ENCODE data around the gene RNF207. TPM values are rescaled to one million over a fixed set of nuclear protein-coding genes. Genes with fewer than 3 reads are reported as not detected.

The RNF207 gene
- total and polyA plus RNA-seq, 2 of the 8 experiments (the other 6 are each of a cell fraction or from before 2014, with no cell fraction given): 3.9 to 5.4 TPM

GRCh38 chr1:6168947-6169586, 36.9 kb upstream of the RNF207 start:
- no peak overlapping the region for H3K4me3 ChIP-seq (ENCODE audit: extremely low read depth in 1 of 4, insufficient read depth in 2 of 4, low read depth in 3 of 4, low read length in 4 of 4)
- H4K5ac ChIP-seq (ENCODE audit: insufficient read length, low read depth, low read length): no peak overlapping the region
- H3K23me2 ChIP-seq (ENCODE audit: low read depth, low read length): no peaks in the 10 kb centered on the region
- H3K36me3 ChIP-seq (ENCODE audit: control insufficient read depth in 2 of 4, insufficient read depth in 4 of 4, low read length in 3 of 4): no peaks in the 10 kb centered on the region
- H3K9ac ChIP-seq (replicated peaks in 1 of 4; ENCODE audit: extremely low read depth in 1 of 4, low read depth in 3 of 4, low read length in 3 of 4): no peak overlapping the region
- no peak overlapping the region for H2BK12ac ChIP-seq (ENCODE audit: low read depth, low read length)
- H4K20me1 ChIP-seq (replicated peaks in 1 of 2; ENCODE audit: control insufficient read depth in 1 of 2, insufficient read depth in 2 of 2, low read length in 2 of 2): no peaks in the 10 kb centered on the region
- no peak overlapping the region for H2BK5ac ChIP-seq (ENCODE audit: low read depth, low read length)
- H3K79me2 ChIP-seq (ENCODE audit: control insufficient read depth in 1 of 2, insufficient read depth in 2 of 2, low read length in 2 of 2): no peaks in the 10 kb centered on the region
- H3K18ac ChIP-seq (ENCODE audit: extremely low read depth, low read length): no peak overlapping the region
- ChIA-PET POLR2A (ENCODE audit: partially characterized antibody) (interaction anchor here (1.5 kb wide), 1 partner anchor 12 kb away, joined by 4 read pairs; no protein-coding TSS in a partner anchor), CTCF (ENCODE audit: partially characterized antibody) (interaction anchor here (1.1 to 5.4 kb wide), 9 partner anchors 8 to 134 kb away, joined by 3 to 40 read pairs (median 5); no protein-coding TSS in a partner anchor)
- H3K4ac ChIP-seq (replicated peaks; ENCODE audit: insufficient read length, low read depth, low read length): no peak overlapping the region
- FAIRE-seq (no peak), DNase-seq (ENCODE audit: low read depth in 1 of 2, low spot score in 2 of 2) (no peak)
- no peaks in the 10 kb centered on the region; a peak in 1 of 7 replicates for H3K4me1 ChIP-seq (replicated peaks in 1 of 4; ENCODE audit: control insufficient read depth in 3 of 4, insufficient read depth in 4 of 4, low read length in 3 of 4)
- H2BK20ac ChIP-seq (ENCODE audit: low read length): no peak overlapping the region
- no peak overlapping the region for H2AFZ ChIP-seq (ENCODE audit: low read length)
- H4K91ac ChIP-seq (replicated peaks; ENCODE audit: insufficient read length, low read length): no peak overlapping the region
- H3K23ac ChIP-seq (ENCODE audit: insufficient read length): no peak overlapping the region
- H3K9me3 ChIP-seq (ENCODE audit: insufficient read depth in 2 of 2, low read depth in 1 of 2, low read length in 1 of 2): no peaks in the 10 kb centered on the region
- H2AK5ac ChIP-seq (ENCODE audit: low read depth, low read length): no peak overlapping the region
- H2BK15ac ChIP-seq (ENCODE audit: low read length): no peak overlapping the region
- no peak overlapping the region for H4K8ac ChIP-seq (ENCODE audit: extremely low read depth, insufficient read depth, low read length)
- H3K27me3 ChIP-seq (replicated peaks in 1 of 4; ENCODE audit: control insufficient read depth in 3 of 4, extremely low read depth in 1 of 4, insufficient read depth in 3 of 4, low read length in 3 of 4): no peaks in the 10 kb centered on the region; a peak in 1 of 7 replicates
- H3K27ac ChIP-seq (ENCODE audit: low read depth, low read length): no peak overlapping the region
- no peak overlapping the region for H2BK120ac ChIP-seq (replicated peaks; ENCODE audit: low read depth, low read length)
- no peaks in the 10 kb centered on the region for H3K79me1 ChIP-seq (ENCODE audit: low read depth, low read length)
- H3K56ac ChIP-seq (replicated peaks; ENCODE audit: insufficient read length, low read depth, low read length): no peak overlapping the region
- no peak overlapping the region for H3K14ac ChIP-seq (ENCODE audit: insufficient read length)
- no peak overlapping the region for H3K4me2 ChIP-seq (ENCODE audit: insufficient read depth in 1 of 2, low read depth in 2 of 2, low read length in 2 of 2)
- WGBS, 2 experiments (ENCODE audit: extremely low coverage in 1 of 2, insufficient coverage in 1 of 2, insufficient read length in 1 of 2, insufficient replicate concordance in 2 of 2, low coverage in 1 of 2, low lambda C conversion rate in 2 of 2, missing lambda C conversion rate in 1 of 2): 89% methylated on average over 17 of the region's 18 CpGs; no CpG with 5 or more reads in 1 of the 2 experiments
- TF ChIP-seq CBX5 (IDR thresholded peaks at IDR 0.05; ENCODE audit: low read depth, low read length) (no peak), TEAD4 (IDR thresholded peaks at IDR 0.05; ENCODE audit: low read depth, low read length) (no peak), YY1 (IDR thresholded peaks at IDR 0.05; ENCODE audit: low read depth, low read length) (no peak), KDM4A (IDR thresholded peaks at IDR 0.05; ENCODE audit: low read depth, low read length, severe bottlenecking) (no peak), ATF3 (IDR thresholded peaks at IDR 0.05; ENCODE audit: insufficient read depth, low read depth, low read length) (no peak), SRF (IDR thresholded peaks at IDR 0.05; ENCODE audit: low read depth, low read length) (no peak), GTF2F1 (IDR thresholded peaks at IDR 0.05; ENCODE audit: borderline replicate concordance, low read depth, low read length) (no peak), ZNF274 (IDR thresholded peaks at IDR 0.05; ENCODE audit: borderline replicate concordance, extremely low read depth, low read length) (no peak), BRCA1 (IDR thresholded peaks at IDR 0.05; ENCODE audit: low read depth, low read length) (no peak), RBBP5 (IDR thresholded peaks at IDR 0.05; ENCODE audit: borderline replicate concordance, low read depth, low read length) (no peak), RFX5 (IDR thresholded peaks at IDR 0.05; ENCODE audit: borderline replicate concordance, low read depth, low read length) (no peak), EGR1 (IDR thresholded peaks at IDR 0.05; ENCODE audit: borderline replicate concordance, low read depth, low read length) (no peak), ASH2L (IDR thresholded peaks at IDR 0.05; ENCODE audit: low read length) (no peak), KDM5A (IDR thresholded peaks at IDR 0.05; ENCODE audit: low read length) (no peak)
